ENCODE results near the gene RNF10.
A peak's percentile ranks its signal among the peaks of the same experiment; 100 is the strongest.
"Not testable (repeated sequence)": the region's sequence is repeated elsewhere in the genome, so short reads cannot be mapped to it uniquely, and the experiment has no call there.

The RNF10 gene

GRCh38 chr12:120528861-120529525 lies 5.2 kb upstream of the RNF10 start, which contains the start of gene COQ5:
COQ5 (minus strand) TSS chr12:120529158; CDS start chr12:120529141, 17 bp downstream.
- H3K4me3 ChIP-seq (replicated peaks; ENCODE audit: insufficient read depth, low read length), result peak within 1 kb of the TSS; percentile 90
- peak within 1 kb of the TSS; percentile 98 for H3K27ac ChIP-seq (replicated peaks)
- TF ChIP-seq SPI1 (IDR thresholded peaks at IDR 0.05; ENCODE audit: borderline replicate concordance, low read depth), result no peak
- TF ChIP-seq CTCF (IDR thresholded peaks at IDR 0.05; ENCODE audit: insufficient read depth, low read length), result no peak
- TF ChIP-seq POLR2AphosphoS5 (IDR thresholded peaks at IDR 0.05; ENCODE audit: low read depth), result peak; percentile 90
- TF ChIP-seq GABPA (IDR thresholded peaks at IDR 0.05; ENCODE audit: low read depth), result no peak
- TF ChIP-seq REST (IDR thresholded peaks at IDR 0.05; ENCODE audit: insufficient replicate concordance, low read depth), result peak; percentile 77
- H3K27me3 ChIP-seq (ENCODE audit: insufficient read depth, poor library complexity, severe bottlenecking), result no peaks in the 10 kb centered on the region
- peak; percentile 61 to 89 for DNase-seq (ENCODE audit: low read depth in 1 of 2, low spot score in 1 of 2)

DNA sequence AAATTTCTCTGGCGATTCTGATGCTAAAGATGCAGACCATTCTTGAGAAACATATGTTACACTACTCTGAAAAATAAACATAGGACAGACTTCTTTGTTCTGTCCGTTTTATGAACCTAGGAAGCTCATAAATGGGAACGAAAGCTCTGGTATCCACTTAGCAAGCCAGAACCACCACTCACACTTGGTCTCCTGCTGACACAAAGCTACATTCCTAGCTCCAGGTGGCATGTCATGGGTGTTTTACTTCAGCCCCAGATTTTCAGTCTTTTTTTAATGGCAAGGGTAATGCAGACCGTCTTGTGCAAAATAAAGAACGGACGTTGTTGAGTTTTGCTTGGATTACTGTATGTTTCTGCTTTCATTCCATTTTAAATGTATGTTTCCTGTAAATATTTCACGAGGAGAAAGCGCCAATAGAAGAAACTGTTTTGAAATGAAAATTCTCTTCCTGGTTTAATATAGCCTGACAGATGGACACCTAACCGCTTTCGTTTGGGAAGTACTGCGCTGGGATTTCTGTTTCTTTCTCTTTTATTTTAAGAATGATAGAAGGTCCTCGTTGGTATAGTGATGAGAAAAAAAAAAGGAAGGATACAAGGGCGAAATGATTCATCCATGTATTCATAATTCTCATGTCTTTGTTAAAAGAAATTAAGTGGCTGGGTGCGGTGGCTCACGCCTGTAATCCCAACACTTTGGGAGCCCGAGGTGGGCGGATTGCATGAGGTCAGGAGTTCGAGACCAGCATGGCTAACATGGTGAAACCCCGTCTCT lies 4.3 kb upstream of the RNF10 start:
- Histone ChIP-seq H3K27ac (replicated peaks) (peak overlapping the region; percentile 98), H3K27me3 (ENCODE audit: insufficient read depth, poor library complexity, severe bottlenecking) (no peaks in the 10 kb centered on the region), H3K4me3 (replicated peaks; ENCODE audit: insufficient read depth, low read length) (peak overlapping the region; percentile 90)
- peak in 1 of 2 experiments; percentile 43 for DNase-seq (ENCODE audit: low read depth in 1 of 2, low spot score in 1 of 2)
- TF ChIP-seq SPI1 (IDR thresholded peaks at IDR 0.05; ENCODE audit: borderline replicate concordance, low read depth), result no peak
- TF ChIP-seq CTCF (IDR thresholded peaks at IDR 0.05; ENCODE audit: insufficient read depth, low read length), result no peak
- no peak for TF ChIP-seq POLR2AphosphoS5 (IDR thresholded peaks at IDR 0.05; ENCODE audit: low read depth)
- TF ChIP-seq GABPA (IDR thresholded peaks at IDR 0.05; ENCODE audit: low read depth), result no peak
- no peak for TF ChIP-seq REST (IDR thresholded peaks at IDR 0.05; ENCODE audit: insufficient replicate concordance, low read depth)

GRCh38 chr12:120530418-120530761 lies 3.8 kb upstream of the RNF10 start:
- DNase-seq (ENCODE audit: low read depth in 1 of 2, low spot score in 1 of 2); H3K27me3 ChIP-seq (ENCODE audit: insufficient read depth, poor library complexity, severe bottlenecking): not testable (repeated sequence)
- Histone ChIP-seq H3K4me3 (replicated peaks; ENCODE audit: insufficient read depth, low read length) (peak overlapping the region; percentile 90), H3K27ac (replicated peaks) (peak overlapping the region; percentile 98)

DNA sequence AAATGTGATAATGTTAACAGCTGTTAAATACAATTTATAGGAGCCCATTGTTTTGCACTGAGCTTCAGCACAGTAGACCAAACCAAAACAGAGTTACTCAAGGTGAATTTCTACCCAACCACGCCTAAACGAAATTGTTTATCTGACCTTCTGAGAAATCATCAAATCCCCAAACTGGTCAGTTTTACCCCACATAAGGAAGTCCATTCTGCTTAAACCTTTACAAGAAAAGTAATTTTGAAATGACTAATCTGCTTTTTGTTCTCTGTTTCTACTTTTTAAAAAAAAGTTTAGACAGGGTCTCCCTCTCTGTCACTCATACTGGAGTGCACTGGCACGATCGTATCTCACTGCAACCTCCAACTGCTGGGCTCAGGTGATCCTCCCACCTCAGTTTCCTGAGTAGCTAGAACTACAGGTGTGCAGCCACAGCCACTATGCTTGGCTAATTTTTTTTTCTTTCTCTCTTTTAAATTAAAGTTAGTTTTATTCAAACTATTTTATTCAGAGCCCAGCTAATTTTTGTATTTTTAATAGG lies 1.4 kb upstream of the RNF10 start:
- TF ChIP-seq POLR2AphosphoS5 (IDR thresholded peaks at IDR 0.05; ENCODE audit: low read depth) (no peak), SPI1 (IDR thresholded peaks at IDR 0.05; ENCODE audit: borderline replicate concordance, low read depth) (no peak), REST (IDR thresholded peaks at IDR 0.05; ENCODE audit: insufficient replicate concordance, low read depth) (no peak), GABPA (IDR thresholded peaks at IDR 0.05; ENCODE audit: low read depth) (no peak), CTCF (IDR thresholded peaks at IDR 0.05; ENCODE audit: insufficient read depth, low read length) (no peak)
- no peak for DNase-seq (ENCODE audit: low read depth in 1 of 2, low spot score in 1 of 2)
- Histone ChIP-seq H3K27me3 (ENCODE audit: insufficient read depth, poor library complexity, severe bottlenecking) (no peaks in the 10 kb centered on the region), H3K4me3 (replicated peaks; ENCODE audit: insufficient read depth, low read length) (no peak overlapping the region), H3K27ac (replicated peaks) (no peak overlapping the region)

Measured in HL-60 (cell line).